GM18858 (cell line): ENCODE measurements around the gene WBP2NL.

Experiments
- ATAC-seq: cut with Tn5 transposase; IDR thresholded peaks from one replicate; pipeline ENCODE4 v1.9.1; 2021; ENCODE audit not compliant: unreplicated experiment

Gene WBP2NL

GRCh38 chr22:41978732-41979131, 19.9 kb upstream of the WBP2NL start:
- ATAC-seq = no peak

DNA sequence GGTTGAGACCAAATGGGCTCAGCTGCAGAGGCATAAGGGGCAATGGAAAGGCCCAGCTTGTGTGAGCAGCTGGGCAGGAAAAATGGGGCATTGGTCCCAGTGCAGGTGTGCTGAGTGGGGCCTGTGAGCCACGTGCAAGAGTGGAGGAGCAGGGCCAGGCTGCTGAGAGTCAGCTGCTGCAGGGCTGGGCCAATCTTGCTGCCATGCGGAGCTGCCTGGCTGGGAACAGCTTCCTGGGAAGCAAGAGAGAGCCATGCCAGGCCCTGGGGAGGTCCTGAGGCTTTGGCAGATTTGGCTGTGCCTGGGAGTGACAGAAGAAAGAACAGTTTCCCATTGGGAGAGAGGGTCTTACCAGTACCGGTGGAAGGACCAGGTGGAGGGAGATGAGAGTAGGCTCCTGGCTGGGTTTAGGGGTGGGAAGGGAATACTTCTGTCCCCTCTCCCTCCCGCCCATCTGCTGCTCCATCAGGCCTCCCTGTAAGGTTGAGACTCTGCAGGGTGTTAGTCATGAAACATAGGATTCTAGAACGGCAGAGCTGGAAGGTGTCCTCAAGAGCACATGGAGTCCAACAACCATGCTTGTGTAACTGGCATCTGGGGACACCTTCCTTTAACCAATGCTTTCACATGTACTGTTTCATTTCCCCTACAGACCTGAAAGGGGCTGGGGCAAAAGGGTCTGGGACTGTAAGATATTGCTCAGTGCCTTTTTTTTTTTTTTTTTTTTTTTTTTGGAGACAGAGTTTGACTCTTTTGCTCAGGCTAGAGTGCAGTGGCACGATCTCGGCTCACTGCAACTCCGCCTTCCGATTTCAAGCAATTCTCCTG, 19.0 kb upstream of the WBP2NL start:
- no peak for ATAC-seq

GRCh38 chr22:41982865-41983264, 15.7 kb upstream of the WBP2NL start:
- no peak for ATAC-seq

GRCh38 chr22:41983513-41984405, 14.8 kb upstream of the WBP2NL start:
- no peak for ATAC-seq

DNA sequence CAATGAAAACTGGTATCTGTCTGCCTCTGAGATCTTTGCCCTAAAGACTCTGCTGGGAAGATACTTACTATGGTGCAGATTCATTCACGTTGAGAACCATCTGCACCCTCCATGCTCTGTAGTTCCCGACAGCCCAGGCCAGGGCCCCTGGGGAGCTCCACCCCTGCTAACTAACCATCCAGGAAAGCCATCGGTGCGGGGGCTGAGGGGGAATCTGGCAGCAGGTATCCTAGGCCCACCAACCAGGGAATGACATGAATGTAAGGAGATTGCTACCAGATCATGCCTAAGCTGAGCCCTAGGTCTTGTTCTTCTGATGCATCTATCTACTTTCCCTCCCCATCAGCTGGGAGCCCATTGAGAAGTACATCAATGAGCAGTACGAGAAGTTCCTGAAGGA, 11.3 kb upstream of the WBP2NL start:
- no peak for ATAC-seq

- ATAC-seq = no peak
Observed at GRCh38 chr22:41989246-41989645, 9.3 kb upstream of the WBP2NL start.

GRCh38 chr22:41991111-41991510, 7.5 kb upstream of the WBP2NL start:
- ATAC-seq = no peak

DNA sequence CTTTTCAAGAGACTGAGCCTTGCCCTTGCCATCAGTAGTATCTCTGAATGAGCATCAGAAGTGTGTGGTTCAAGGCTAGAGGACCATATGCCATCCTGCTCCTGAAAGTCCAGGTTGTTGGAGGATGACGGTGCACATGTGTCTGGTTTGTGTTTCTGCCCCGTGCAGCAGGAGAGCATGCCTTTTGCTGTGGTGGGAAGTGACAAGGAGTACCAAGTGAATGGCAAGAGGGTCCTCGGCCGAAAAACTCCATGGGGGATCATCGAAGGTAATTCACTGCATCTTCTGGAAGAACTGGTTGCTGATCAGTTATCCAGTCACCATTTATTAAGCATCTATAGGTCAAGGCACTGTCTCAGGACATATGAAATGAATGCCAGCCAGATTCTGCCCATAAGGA, 6.1 kb upstream of the WBP2NL start:
- no peak for ATAC-seq

DNA sequence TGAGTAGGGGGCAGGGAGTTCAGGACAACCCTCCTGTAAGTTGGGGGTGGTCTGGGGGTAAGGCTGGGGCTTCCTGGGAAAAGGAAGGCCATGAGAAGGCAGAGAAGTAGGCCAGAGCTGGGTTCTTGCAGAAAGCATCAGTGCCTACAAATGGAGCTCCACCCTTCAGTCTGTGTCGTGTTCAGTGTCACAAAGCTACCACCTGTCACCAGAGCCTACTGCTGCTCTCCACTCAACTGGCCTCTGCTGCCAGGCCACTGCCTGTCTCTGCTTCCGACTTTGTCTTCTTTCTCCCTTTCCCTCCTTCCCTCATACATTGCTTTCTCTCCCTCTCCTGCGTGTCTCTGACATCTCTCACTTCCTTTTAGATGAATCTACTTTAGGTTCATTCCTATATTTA, 3.4 kb upstream of the WBP2NL start:
- no peak for ATAC-seq

DNA sequence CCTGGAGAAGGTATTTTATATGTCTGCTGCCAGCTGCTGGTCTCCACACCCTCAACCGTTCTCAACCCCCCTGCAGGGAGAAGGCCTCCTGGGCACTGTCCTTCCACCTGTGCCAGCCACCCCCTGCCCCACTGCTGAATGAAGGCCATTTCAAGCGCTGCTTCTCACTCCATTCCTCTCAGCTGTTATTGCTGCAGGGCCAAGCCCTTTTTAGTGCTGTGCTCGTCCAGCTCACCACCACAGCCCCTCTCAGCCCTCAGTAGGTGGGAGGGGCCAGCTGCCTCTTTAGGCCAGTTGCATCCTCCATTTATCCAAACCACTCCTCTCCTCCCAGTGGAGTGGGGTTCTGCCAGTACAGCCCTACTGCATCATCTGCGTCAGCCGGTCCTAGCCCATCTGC, 1.8 kb upstream of the WBP2NL start:
- ATAC-seq = no peak

DNA sequence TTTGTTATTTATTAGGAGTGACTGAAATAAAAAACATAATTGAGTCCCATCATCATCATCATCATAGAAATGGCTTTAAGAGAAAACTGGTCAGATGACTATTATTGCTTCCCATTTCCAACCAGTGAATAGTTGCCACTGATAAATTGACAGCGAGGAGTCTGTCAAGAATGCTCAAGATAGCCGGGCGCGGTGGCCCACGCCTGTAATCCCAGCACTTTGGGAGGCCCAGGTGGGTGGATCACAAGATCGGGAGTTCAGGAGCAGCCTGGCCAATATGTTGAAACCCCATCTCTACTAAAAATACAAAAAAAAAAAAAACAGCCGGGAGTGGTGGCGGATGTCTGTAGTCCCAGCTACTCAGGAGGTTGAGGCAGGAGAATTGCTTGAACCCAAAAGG, 1.9 kb downstream of the WBP2NL start:
- ATAC-seq = no peak

DNA sequence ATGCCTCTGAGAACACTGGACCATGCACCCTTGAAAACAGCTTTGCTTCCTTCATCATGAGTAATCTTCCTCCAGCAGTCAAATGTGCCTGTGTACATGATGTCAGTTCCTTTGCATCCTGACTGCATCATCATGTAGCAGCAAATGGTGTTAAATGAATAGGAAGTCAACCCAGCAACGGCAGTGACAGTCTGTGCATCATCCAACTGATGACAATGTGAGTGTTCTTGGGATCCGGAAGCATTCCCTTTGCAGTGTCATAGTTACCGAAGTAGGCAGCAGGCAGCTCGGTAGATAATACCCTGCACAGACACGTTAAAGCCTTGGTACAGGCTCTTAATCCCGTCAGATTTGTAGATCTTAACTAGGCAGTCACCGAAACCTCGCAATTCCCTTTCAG, 2.5 kb downstream of the WBP2NL start:
- ATAC-seq = no peak

- no peak for ATAC-seq
Observed at GRCh38 chr22:42001706-42002105, 3.1 kb downstream of the WBP2NL start.

- ATAC-seq = no peak
Observed at GRCh38 chr22:42007922-42008321, 9.3 kb downstream of the WBP2NL start.

DNA sequence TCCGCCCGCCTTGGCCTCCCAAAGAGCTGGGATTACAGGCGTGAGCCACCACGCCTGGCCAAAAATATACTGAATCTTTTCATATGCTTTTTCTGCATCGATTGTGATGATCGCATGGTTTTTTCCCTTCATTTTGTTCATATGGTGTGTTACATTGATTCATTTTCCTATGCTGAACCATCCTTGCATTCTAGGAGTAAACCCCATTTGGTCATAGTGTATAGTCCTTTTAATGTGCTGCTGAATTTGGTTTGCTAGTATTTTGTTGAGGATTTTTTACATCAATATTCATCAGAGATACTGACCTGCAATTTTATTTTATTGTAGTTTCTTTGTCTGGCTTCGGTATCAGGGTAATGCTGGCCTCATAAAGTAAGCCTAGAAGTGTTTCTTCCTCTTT, 12.2 kb downstream of the WBP2NL start:
- no peak for ATAC-seq

- ATAC-seq = no peak
Observed at GRCh38 chr22:42013385-42013784, 14.8 kb downstream of the WBP2NL start.

DNA sequence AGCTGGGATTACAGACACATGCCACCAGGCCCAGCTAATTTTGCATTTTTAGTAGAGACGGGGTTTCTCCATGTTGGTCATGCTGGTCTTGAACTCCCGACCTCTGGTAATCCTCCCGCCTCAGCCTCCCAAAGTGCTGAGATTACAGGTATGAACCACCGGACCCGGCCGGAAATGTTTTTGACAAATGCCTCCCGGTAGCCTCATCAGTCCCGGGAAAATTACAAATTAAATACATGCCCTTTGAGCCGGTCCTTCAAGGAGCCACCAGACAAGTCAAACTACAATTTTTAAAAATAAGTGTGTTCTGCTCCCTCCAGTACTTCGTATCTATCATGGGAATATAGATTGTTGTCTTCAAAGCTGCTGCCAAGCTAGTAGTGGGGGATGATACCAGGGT, 17.5 kb downstream of the WBP2NL start:
- ATAC-seq = no peak

DNA sequence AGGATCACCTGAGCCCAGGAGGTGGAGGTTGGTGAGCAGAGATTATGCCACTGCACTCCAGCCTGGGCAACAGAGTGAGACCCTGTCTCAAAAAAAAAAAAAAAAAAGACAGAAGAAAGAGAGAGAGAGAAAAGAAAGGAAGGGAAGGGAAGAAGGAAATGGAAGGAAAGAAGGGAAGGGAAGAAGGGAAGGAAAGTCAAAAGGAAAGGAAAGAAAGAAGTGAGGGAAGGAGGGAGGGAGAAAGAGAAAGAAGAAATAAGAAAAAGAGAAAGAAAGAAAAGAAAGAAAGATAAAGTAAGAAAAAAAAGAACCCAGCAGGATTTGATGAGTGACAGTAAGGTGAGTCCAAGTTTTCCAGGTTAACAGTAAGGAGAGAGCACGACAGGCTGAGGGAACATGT, 19.6 kb downstream of the WBP2NL start:
- no peak for ATAC-seq

GRCh38 chr22:42021571-42021970, 23.0 kb downstream of the WBP2NL start:
- ATAC-seq = no peak

GRCh38 chr22:42022162-42022847, 23.7 kb downstream of the WBP2NL start:
- no peak for ATAC-seq

GRCh38 chr22:42025421-42025820, 26.8 kb downstream of the WBP2NL start:
- no peak for ATAC-seq

DNA sequence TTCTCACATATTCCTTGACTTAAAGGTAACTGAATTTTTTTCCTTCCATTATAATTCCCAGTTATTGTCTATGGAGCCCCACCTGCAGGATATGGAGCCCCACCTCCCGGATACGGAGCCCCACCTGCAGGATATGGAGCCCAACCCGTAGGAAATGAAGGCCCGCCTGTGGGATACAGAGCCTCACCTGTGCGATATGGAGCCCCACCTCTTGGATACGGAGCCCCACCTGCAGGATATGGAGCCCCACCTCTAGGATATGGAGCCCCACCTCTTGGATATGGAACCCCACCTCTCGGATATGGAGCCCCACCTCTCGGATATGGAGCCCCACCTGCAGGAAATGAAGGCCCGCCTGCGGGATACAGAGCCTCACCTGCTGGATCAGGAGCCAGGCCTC, 28.1 kb downstream of the WBP2NL start:
- no peak for ATAC-seq
